GM19397 (cell line): ENCODE measurements around the gene NCBP1.
"Not testable (repeated sequence)": the region's sequence is repeated elsewhere in the genome, so short reads cannot be mapped to it uniquely, and the experiment has no call there.

Experiments used
- ATAC-seq: cut with Tn5 transposase; IDR thresholded peaks from one replicate; pipeline ENCODE4 v1.9.1; 2021; ENCODE audit warnings: mild to moderate bottlenecking, moderate library complexity; ENCODE audit not compliant: unreplicated experiment

The NCBP1 gene

GRCh38 chr9:97622483-97622882 is 11.1 kb upstream of the NCBP1 start:
- not testable (repeated sequence) for ATAC-seq

GRCh38 chr9:97623946-97624345 is 9.7 kb upstream of the NCBP1 start:
- no peak for ATAC-seq

GRCh38 chr9:97625620-97626019 is 8.0 kb upstream of the NCBP1 start:
- ATAC-seq: no peak

- ATAC-seq: no peak
These were observed 6.0 kb upstream of the NCBP1 start for GRCh38 chr9:97627624-97628023.

- ATAC-seq: no peak
These were observed 5.0 kb upstream of the NCBP1 start for GRCh38 chr9:97628668-97629067.

GRCh38 chr9:97629156-97629555 is 4.5 kb upstream of the NCBP1 start:
- no peak for ATAC-seq

- no peak for ATAC-seq
These were observed 3.0 kb upstream of the NCBP1 start for GRCh38 chr9:97630591-97630990.

- peak; percentile 5 for ATAC-seq
These were observed 1.2 kb upstream of the NCBP1 start for GRCh38 chr9:97632248-97632984.

GRCh38 chr9:97633859-97634490 is 354 bp downstream of the NCBP1 start:
- ATAC-seq: no peak

- no peak for ATAC-seq
These were observed 1.4 kb downstream of the NCBP1 start for GRCh38 chr9:97635026-97635425.

GRCh38 chr9:97636903-97637302 is 3.3 kb downstream of the NCBP1 start:
- ATAC-seq: no peak

- ATAC-seq: no peak
These were observed 5.0 kb downstream of the NCBP1 start for GRCh38 chr9:97638666-97639065.

GRCh38 chr9:97640325-97640724 is 6.7 kb downstream of the NCBP1 start:
- ATAC-seq: no peak

- no peak for ATAC-seq
These were observed 12.1 kb downstream of the NCBP1 start for GRCh38 chr9:97645720-97646119.

- ATAC-seq: no peak
These were observed 14.4 kb downstream of the NCBP1 start for GRCh38 chr9:97647996-97648395.

GRCh38 chr9:97651646-97652045 is 18.0 kb downstream of the NCBP1 start:
- no peak for ATAC-seq

- no peak for ATAC-seq
These were observed 25.1 kb downstream of the NCBP1 start for GRCh38 chr9:97658707-97659106.

- ATAC-seq: no peak
These were observed 26.1 kb downstream of the NCBP1 start for GRCh38 chr9:97659771-97660170.

- ATAC-seq: no peak
These were observed 26.7 kb downstream of the NCBP1 start for GRCh38 chr9:97660340-97660739.

GRCh38 chr9:97660847-97661246 is 27.2 kb downstream of the NCBP1 start:
- no peak for ATAC-seq

GRCh38 chr9:97665742-97666141 is 32.1 kb downstream of the NCBP1 start:
- no peak for ATAC-seq

- ATAC-seq: no peak
These were observed 33.5 kb downstream of the NCBP1 start for GRCh38 chr9:97666907-97667686.
